Muscle layer of duodenum (tissue), 2 donors: ENCODE measurements around the gene FBXW7.

Source experiments
- H3K27ac ChIP-seq: one replicate; pipeline ENCODE4 v1.7.0; 2013; ENCODE audit warnings: mild to moderate bottlenecking, low read length
- H3K27me3 ChIP-seq: one replicate; pipeline ENCODE4 v1.7.0; 2013; ENCODE audit warnings: low read depth, mild to moderate bottlenecking, control low read depth, low read length
- H3K36me3 ChIP-seq, 2 donors: one replicate each; pipeline ENCODE4 v1.7.0; 2013; ENCODE audit warnings: low read length in 2 of 2, control low read depth in 1 of 2, mild to moderate bottlenecking in 1 of 2; ENCODE audit not compliant: insufficient read depth in 2 of 2, control insufficient read depth in 1 of 2
- H3K4me1 ChIP-seq, 2 donors: one replicate each; pipeline ENCODE4 v1.7.0; 2013; ENCODE audit warnings: low read length in 2 of 2, mild to moderate bottlenecking in 2 of 2, control low read depth in 1 of 2, moderate library complexity in 1 of 2; ENCODE audit not compliant: insufficient read depth in 2 of 2, control insufficient read depth in 1 of 2
- H3K4me3 ChIP-seq, 2 donors: one replicate each; pipeline ENCODE4 v1.7.0; 2013; ENCODE audit warnings: low read length in 2 of 2, low read depth in 1 of 2, mild to moderate bottlenecking in 1 of 2
- H3K9me3 ChIP-seq, 2 donors: one replicate each; pipeline ENCODE4 v1.7.0; 2013; ENCODE audit warnings: low read length in 2 of 2, control low read depth in 1 of 2, mild to moderate bottlenecking in 1 of 2; ENCODE audit not compliant: control insufficient read depth in 1 of 2
- donor health status: healthy.

Gene FBXW7

GRCh38 chr4:152448854-152449253 lies 87.0 kb downstream of the FBXW7 start:
- H3K4me1 ChIP-seq: no peaks in the 10 kb centered on the region
- no peak overlapping the region for H3K4me3 ChIP-seq
- no peak overlapping the region for H3K27ac ChIP-seq
- H3K27me3 ChIP-seq: no peaks in the 10 kb centered on the region
- no peaks in the 10 kb centered on the region for H3K9me3 ChIP-seq
- no peaks in the 10 kb centered on the region for H3K36me3 ChIP-seq

- no peak overlapping the region for H3K4me3 ChIP-seq
- no peaks in the 10 kb centered on the region for H3K27me3 ChIP-seq
- H3K36me3 ChIP-seq: no peaks in the 10 kb centered on the region
- H3K4me1 ChIP-seq: no peaks in the 10 kb centered on the region
- H3K9me3 ChIP-seq: no peaks in the 10 kb centered on the region
- no peak overlapping the region for H3K27ac ChIP-seq
These were observed 87.7 kb downstream of the FBXW7 start for GRCh38 chr4:152448038-152448707.

- Histone ChIP-seq H3K27me3 (no peaks in the 10 kb centered on the region), H3K9me3 (no peaks in the 10 kb centered on the region), H3K27ac (no peak overlapping the region), H3K36me3 (no peaks in the 10 kb centered on the region), H3K4me1 (no peaks in the 10 kb centered on the region), H3K4me3 (no peak overlapping the region)
These were observed 92.0 kb downstream of the FBXW7 start for GRCh38 chr4:152443859-152444258.

- H3K4me1 ChIP-seq: no peaks in the 10 kb centered on the region
- no peak overlapping the region for H3K27ac ChIP-seq
- H3K36me3 ChIP-seq: no peaks in the 10 kb centered on the region
- no peaks in the 10 kb centered on the region for H3K27me3 ChIP-seq
- H3K4me3 ChIP-seq: no peak overlapping the region
- no peaks in the 10 kb centered on the region for H3K9me3 ChIP-seq
These were observed 98.3 kb downstream of the FBXW7 start for GRCh38 chr4:152437561-152437960.

- H3K27ac ChIP-seq: no peak overlapping the region
- no peaks in the 10 kb centered on the region for H3K4me1 ChIP-seq
- no peak overlapping the region for H3K4me3 ChIP-seq
- H3K36me3 ChIP-seq: no peaks in the 10 kb centered on the region
- H3K27me3 ChIP-seq: no peaks in the 10 kb centered on the region
- H3K9me3 ChIP-seq: no peaks in the 10 kb centered on the region
These were observed 99.5 kb downstream of the FBXW7 start for GRCh38 chr4:152436384-152436783.

- H3K27me3 ChIP-seq: no peaks in the 10 kb centered on the region
- no peak overlapping the region for H3K27ac ChIP-seq
- H3K36me3 ChIP-seq: no peaks in the 10 kb centered on the region
- no peaks in the 10 kb centered on the region for H3K4me1 ChIP-seq
- no peaks in the 10 kb centered on the region for H3K9me3 ChIP-seq
- H3K4me3 ChIP-seq: no peak overlapping the region
These were observed 101.9 kb downstream of the FBXW7 start for GRCh38 chr4:152434011-152434410.

- Histone ChIP-seq H3K4me3 (no peak overlapping the region), H3K4me1 (no peaks in the 10 kb centered on the region), H3K9me3 (no peaks in the 10 kb centered on the region), H3K27ac (no peak overlapping the region), H3K27me3 (no peaks in the 10 kb centered on the region), H3K36me3 (no peaks in the 10 kb centered on the region)
These were observed 104.1 kb downstream of the FBXW7 start for GRCh38 chr4:152431784-152432183.

GRCh38 chr4:152431291-152431690 lies 104.6 kb downstream of the FBXW7 start:
- Histone ChIP-seq H3K27ac (no peak overlapping the region), H3K4me3 (no peak overlapping the region), H3K36me3 (no peaks in the 10 kb centered on the region), H3K9me3 (no peaks in the 10 kb centered on the region), H3K4me1 (no peaks in the 10 kb centered on the region), H3K27me3 (no peaks in the 10 kb centered on the region)

GRCh38 chr4:152430507-152430906 lies 105.4 kb downstream of the FBXW7 start:
- Histone ChIP-seq H3K27ac (no peak overlapping the region), H3K4me1 (no peaks in the 10 kb centered on the region), H3K4me3 (no peak overlapping the region), H3K36me3 (no peaks in the 10 kb centered on the region), H3K27me3 (no peaks in the 10 kb centered on the region), H3K9me3 (no peaks in the 10 kb centered on the region)

- Histone ChIP-seq H3K36me3 (no peaks in the 10 kb centered on the region), H3K4me3 (no peak overlapping the region), H3K27ac (no peak overlapping the region), H3K27me3 (no peaks in the 10 kb centered on the region), H3K4me1 (no peaks in the 10 kb centered on the region), H3K9me3 (no peaks in the 10 kb centered on the region)
These were observed 107.9 kb downstream of the FBXW7 start for GRCh38 chr4:152427981-152428380.

GRCh38 chr4:152424977-152425376 lies 110.9 kb downstream of the FBXW7 start:
- no peaks in the 10 kb centered on the region for H3K36me3 ChIP-seq
- no peak overlapping the region for H3K4me3 ChIP-seq
- H3K27me3 ChIP-seq: no peaks in the 10 kb centered on the region
- H3K27ac ChIP-seq: no peak overlapping the region
- no peaks in the 10 kb centered on the region for H3K9me3 ChIP-seq
- no peaks in the 10 kb centered on the region for H3K4me1 ChIP-seq

- Histone ChIP-seq H3K4me1 (no peaks in the 10 kb centered on the region), H3K4me3 (no peak overlapping the region), H3K36me3 (no peaks in the 10 kb centered on the region), H3K27ac (no peak overlapping the region), H3K9me3 (no peaks in the 10 kb centered on the region), H3K27me3 (no peaks in the 10 kb centered on the region)
These were observed 111.5 kb downstream of the FBXW7 start for GRCh38 chr4:152424396-152424795.
